GM12878 (cell line): ENCODE results near the gene TCEANC. TPM values are rescaled to one million over a fixed set of nuclear protein-coding genes. Genes with fewer than 3 reads are reported as not detected.

Experiments
- ATAC-seq: fragments of 200-7000 bp; cut with Tn5 transposase; 3 replicates; pipeline ENCODE4 v1.9.1; 2020; ENCODE audit warnings: mild to moderate bottlenecking, moderate library complexity
- BruUV-seq: library from RNA; stranded (reverse); fragments of 400-500 nt; replicated peaks from 2 replicates; lab custom pipeline; 2021; lab: Mats Ljungman, UMichigan
- CTCF ChIA-PET: fragments of 300-600 bp; sonication (Branson Sonifier 250); formaldehyde crosslinking; extraction: SDS; loops from one replicate; lab custom pipeline; 2021; ENCODE audit warnings: inconsistent platforms; lab: Yijun Ruan, JAX
- POLR2A ChIA-PET: fragments of 350-600 bp; formaldehyde crosslinking; extraction: SDS; loops from one replicate; lab custom pipeline; 2021; ENCODE audit warnings: inconsistent platforms; lab: Charles Lee
- RAD21 ChIA-PET: fragments of 300-600 bp; sonication (Branson Sonifier 250); formaldehyde crosslinking; loops from one replicate; lab custom pipeline; 2023; ENCODE audit warnings: antibody characterized with exemption; ENCODE audit not compliant: unreplicated experiment; lab: Charles Lee
- SMC1A ChIA-PET: fragments of 300-600 bp; sonication (Branson Sonifier 250); formaldehyde crosslinking; loops from one replicate; lab custom pipeline; 2023; ENCODE audit not compliant: unreplicated experiment, uncharacterized antibody; lab: Charles Lee
- DNase-seq: peaks from one replicate; pipeline ENCODE4 v3.0.0-alpha.2; 2011; ENCODE audit warnings: low read depth, low spot score
- FAIRE-seq: peaks from 3 replicates; lab custom pipeline; 2011; peaks lifted over from hg19 to GRCh38; lab: Jason Lieb, UNC
- H2AFZ ChIP-seq: 2 replicates; pipeline ENCODE4 v1.6.0; 2011; ENCODE audit warnings: low read depth, low read length, control low read depth; ENCODE audit not compliant: control insufficient read depth
- H3K27ac ChIP-seq: 2 replicates; pipeline ENCODE4 v1.5.1; 2011; ENCODE audit warnings: control low read depth; ENCODE audit not compliant: control insufficient read depth, insufficient read depth
- H3K27me3 ChIP-seq, 2 experiments: replicated peaks in 1 of 2; 2 replicates each; pipeline versions ENCODE4 v1.6.0 to v1.6.1; 2011; ENCODE audit warnings: low read length in 1 of 2; ENCODE audit not compliant: control insufficient read depth in 2 of 2, insufficient read depth in 2 of 2
- H3K36me3 ChIP-seq, 2 experiments: 2 replicates each; pipeline ENCODE4 v1.5.1; 2011; ENCODE audit warnings: low read length in 1 of 2; ENCODE audit not compliant: control insufficient read depth in 2 of 2, insufficient read depth in 2 of 2
- H3K4me1 ChIP-seq: 2 replicates; pipeline ENCODE4 v1.6.1; 2011; ENCODE audit warnings: mild to moderate bottlenecking, low read length, moderate library complexity, mixed read lengths; ENCODE audit not compliant: control insufficient read depth, insufficient read depth
- H3K4me2 ChIP-seq: 2 replicates; pipeline ENCODE4 v1.6.0; 2011; ENCODE audit warnings: control low read depth; ENCODE audit not compliant: control insufficient read depth, insufficient read depth
- H3K4me3 ChIP-seq: fragments of 200-600 bp; sonication (generic); 2 replicates; pipeline ENCODE4 v1.5.1; 2016
- H3K79me2 ChIP-seq: 2 replicates; pipeline ENCODE4 v1.6.0; 2011; ENCODE audit warnings: low read length; ENCODE audit not compliant: control insufficient read depth, insufficient read depth
- H3K9ac ChIP-seq: 2 replicates; pipeline ENCODE4 v1.8.0; 2011; ENCODE audit warnings: low read length, control low read depth, mixed read lengths; ENCODE audit not compliant: control insufficient read depth, insufficient read depth
- H3K9me3 ChIP-seq: replicated peaks from 3 replicates; pipeline ENCODE4 v1.5.1; 2011; ENCODE audit warnings: mild to moderate bottlenecking, low read length; ENCODE audit not compliant: control insufficient read depth, insufficient read depth
- H4K20me1 ChIP-seq: 2 replicates; pipeline ENCODE4 v1.6.0; 2011; ENCODE audit not compliant: control insufficient read depth, insufficient read depth
- BACH1 ChIP-seq: fragments of 450-650 bp; IDR thresholded peaks from 2 replicates; pipeline ENCODE4 v1.6.1; 2017; ENCODE audit warnings: mild to moderate bottlenecking, borderline replicate concordance
- CREM ChIP-seq: IDR thresholded peaks from 2 replicates; pipeline ENCODE4 v1.6.1; 2014; ENCODE audit warnings: antibody characterized with exemption, low read depth
- E2F8 ChIP-seq: fragments of 450-650 bp; IDR thresholded peaks from 2 replicates; pipeline ENCODE4 v1.6.1; 2018; ENCODE audit warnings: mild to moderate bottlenecking, low read depth, moderate library complexity; ENCODE audit not compliant: partially characterized antibody
- ZBTB40 ChIP-seq: fragments of 450-650 bp; IDR thresholded peaks from 2 replicates; pipeline ENCODE4 v1.6.1; 2016; ENCODE audit warnings: mild to moderate bottlenecking, moderate library complexity, borderline replicate concordance
- WGBS: methylation state at CpG from one replicate; pipeline ENCODE4 v1.1.6; 2016; ENCODE audit warnings: low lambda C conversion rate; ENCODE audit not compliant: insufficient replicate concordance, insufficient coverage; ENCODE audit errors: missing lambda C conversion rate; 5-methylcytosine and 5-hydroxymethylcytosine counted together
- in situ Hi-C: fragments of 300-500 bp; cut with MboI; formaldehyde crosslinking; loops from 9 replicates; pipeline ENCODE4 v1.14.3; 2018; ENCODE audit warnings: mixed read lengths
- intact Hi-C: fragments of 100-400 bp; cut with micrococcal nuclease; formaldehyde crosslinking; loops from one replicate; pipeline ENCODE4 v1.14.2; 2022; ENCODE audit not compliant: unreplicated experiment
- polyA plus RNA-seq, 11 experiments: library from polyadenylated mRNA; depleted of rRNA in 4 of 11; unstranded in 6 of 11; stranded (reverse) in 5 of 11; fragments of >200 nt; fragmentation: Nextera tagmentation in 4 of 11; fragmentation: Illumina TruSeq in 1 of 11; extraction: Ambion mirVana in 4 of 11; extraction: Trizol in 1 of 11; gene quantifications; 1 replicate in 1 of 11; 2 replicates in 10 of 11; pipeline versions ENCODE4 v1.2.1 to v1.2.3, GENCODE V29; 2011 to 2016; ENCODE audit warnings: inconsistent platforms in 2 of 11, missing spikeins in 2 of 11, low read depth in 1 of 11
- total RNA-seq, 4 experiments: library from RNA; depleted of rRNA in 3 of 4; stranded (reverse); fragments of >200 nt in 3 of 4; fragmentation: Illumina TruSeq in 1 of 4; extraction: Trizol in 1 of 4; gene quantifications; 2 replicates each; pipeline versions ENCODE4 v1.2.1 to v1.2.3, GENCODE V29; 2013 to 2021

Gene TCEANC
- total and polyA plus RNA-seq, 10 of the 15 experiments (the other 5 are each of a cell fraction or from before 2014, with no cell fraction given): 1.1 to 4.9 (median 2.9) TPM

GRCh38 chrX:13703589-13703988 is 50.6 kb downstream of the TCEANC start (continued):
- no peak for TF ChIP-seq ZBTB40
- no peak for TF ChIP-seq CREM

GRCh38 chrX:13711141-13711540 is 58.2 kb downstream of the TCEANC start:
- H3K27ac ChIP-seq: no peak overlapping the region
- H3K9me3 ChIP-seq: no peaks in the 10 kb centered on the region
- no peak overlapping the region for H2AFZ ChIP-seq
- ATAC-seq (peak; percentile 28; the same call in 2 of the 3 replicates), DNase-seq (no peak), FAIRE-seq (no peak)
- H4K20me1 ChIP-seq: peaks cover 5% of the 10 kb centered on the region; the same call in 1 of the 2 replicates
- no peaks in the 10 kb centered on the region for H3K27me3 ChIP-seq
- in situ Hi-C loops: no loop called here
- no peak overlapping the region for H3K9ac ChIP-seq
- no peak for TF ChIP-seq E2F8
- 0 out of 2 replicates have a peak, but pooled peaks have one; percentile 18 for TF ChIP-seq BACH1
- SMC1A ChIA-PET: interaction anchor here (1.1 to 2.0 kb wide), 2 partner anchors 8 to 31 kb away, joined by 4 to 9 read pairs; no protein-coding TSS in a partner anchor
- H3K4me1 ChIP-seq: no peaks in the 10 kb centered on the region
- BruUV-seq: no TSS peak
- CTCF ChIA-PET: interaction anchor here (1.3 kb wide), 1 partner anchor 35 kb away, joined by 3 read pairs; no protein-coding TSS in a partner anchor
- H3K79me2 ChIP-seq: peaks cover 15% of the 10 kb centered on the region
- WGBS: 70% methylated on average over 4 of the region's 4 CpGs
- no peak overlapping the region for H3K4me3 ChIP-seq
- intact Hi-C loops: no loop called here
- peaks cover 12 to 16% of the 10 kb centered on the region in 2 experiments; a peak in 3 of 4 replicates for H3K36me3 ChIP-seq
- POLR2A ChIA-PET: interaction anchor here (1.0 kb wide), 1 partner anchor 32 kb away, joined by 3 read pairs; no protein-coding TSS in a partner anchor
- RAD21 ChIA-PET: interaction anchor here (0.9 to 1.4 kb wide), 2 partner anchors 9 to 37 kb away, joined by 3 read pairs; no protein-coding TSS in a partner anchor
- H3K4me2 ChIP-seq: no peak overlapping the region

Other genes with a start within 250 kb of the TCEANC start
- not detected in 2 replicates for gene EGFL6, start 83.5 kb upstream of the TCEANC start, total RNA-seq (2014; rRNA removed)
- not detected in 2 replicates for gene EGFL6, start 83.5 kb upstream of the TCEANC start, total RNA-seq (2014; rRNA removed; fragmentation: Illumina TruSeq; extraction: Trizol)
- gene EGFL6, start 83.5 kb upstream of the TCEANC start, total RNA-seq (2021): not detected in 2 replicates
- 0.03 and 0.14 TPM in 2 replicates for gene EGFL6, start 83.5 kb upstream of the TCEANC start, polyA plus RNA-seq (2011; rRNA removed)
- not detected in 2 replicates for gene EGFL6, start 83.5 kb upstream of the TCEANC start, polyA plus RNA-seq (2014; fragmentation: Illumina TruSeq; extraction: Trizol)
- not detected for gene EGFL6, start 83.5 kb upstream of the TCEANC start, polyA plus RNA-seq (2014; fragmentation: Nextera tagmentation; extraction: Ambion mirVana)
- gene EGFL6, start 83.5 kb upstream of the TCEANC start, polyA plus RNA-seq (2014; rRNA removed): not detected in 2 replicates
- gene EGFL6, start 83.5 kb upstream of the TCEANC start, polyA plus RNA-seq (2016; fragmentation: Nextera tagmentation; extraction: Ambion mirVana): not detected
- gene RAB9A, start 36.0 kb downstream of the TCEANC start, total RNA-seq (2014; rRNA removed): 42.1 and 54.1 TPM in 2 replicates
- 50.5 and 53.1 TPM in 2 replicates for gene RAB9A, start 36.0 kb downstream of the TCEANC start, total RNA-seq (2014; rRNA removed; fragmentation: Illumina TruSeq; extraction: Trizol)
- 43.2 and 44.2 TPM in 2 replicates for gene RAB9A, start 36.0 kb downstream of the TCEANC start, total RNA-seq (2021)
- gene RAB9A, start 36.0 kb downstream of the TCEANC start, polyA plus RNA-seq (2011; rRNA removed): 142 and 180 TPM in 2 replicates
- gene RAB9A, start 36.0 kb downstream of the TCEANC start, polyA plus RNA-seq (2014; fragmentation: Illumina TruSeq; extraction: Trizol): 47.0 and 68.3 TPM in 2 replicates
- gene RAB9A, start 36.0 kb downstream of the TCEANC start, polyA plus RNA-seq (2014; fragmentation: Nextera tagmentation; extraction: Ambion mirVana): 10 to 100 TPM; 49.2 to 49.3 TPM
- 52.4 and 64.6 TPM in 2 replicates for gene RAB9A, start 36.0 kb downstream of the TCEANC start, polyA plus RNA-seq (2014; rRNA removed)
- 10 to 100 TPM; 64.8 to 76.4 TPM for gene RAB9A, start 36.0 kb downstream of the TCEANC start, polyA plus RNA-seq (2016; fragmentation: Nextera tagmentation; extraction: Ambion mirVana)
- gene TRAPPC2, start 81.5 kb downstream of the TCEANC start, total RNA-seq (2014; rRNA removed): 21.0 and 30.0 TPM in 2 replicates
- gene TRAPPC2, start 81.5 kb downstream of the TCEANC start, total RNA-seq (2014; rRNA removed; fragmentation: Illumina TruSeq; extraction: Trizol): 24.8 and 26.2 TPM in 2 replicates
- 17.5 and 17.8 TPM in 2 replicates for gene TRAPPC2, start 81.5 kb downstream of the TCEANC start, total RNA-seq (2021)
- gene TRAPPC2, start 81.5 kb downstream of the TCEANC start, polyA plus RNA-seq (2011; rRNA removed): 28.4 and 30.7 TPM in 2 replicates
- 14.6 and 23.0 TPM in 2 replicates for gene TRAPPC2, start 81.5 kb downstream of the TCEANC start, polyA plus RNA-seq (2014; fragmentation: Illumina TruSeq; extraction: Trizol)
- 10 to 100 TPM; 18.3 to 27.5 TPM for gene TRAPPC2, start 81.5 kb downstream of the TCEANC start, polyA plus RNA-seq (2014; fragmentation: Nextera tagmentation; extraction: Ambion mirVana)
- gene TRAPPC2, start 81.5 kb downstream of the TCEANC start, polyA plus RNA-seq (2014; rRNA removed): 12.4 and 14.8 TPM in 2 replicates
- gene TRAPPC2, start 81.5 kb downstream of the TCEANC start, polyA plus RNA-seq (2016; fragmentation: Nextera tagmentation; extraction: Ambion mirVana): 10 to 100 TPM; 21.6 to 26.6 TPM
- gene OFD1, start 81.6 kb downstream of the TCEANC start, total RNA-seq (2014; rRNA removed): 22.4 and 27.7 TPM in 2 replicates
- gene OFD1, start 81.6 kb downstream of the TCEANC start, total RNA-seq (2014; rRNA removed; fragmentation: Illumina TruSeq; extraction: Trizol): 39.5 and 43.7 TPM in 2 replicates
- gene OFD1, start 81.6 kb downstream of the TCEANC start, total RNA-seq (2021): 30.6 and 34.0 TPM in 2 replicates
- 77.2 and 107 TPM in 2 replicates for gene OFD1, start 81.6 kb downstream of the TCEANC start, polyA plus RNA-seq (2011; rRNA removed)
- 33.3 and 43.7 TPM in 2 replicates for gene OFD1, start 81.6 kb downstream of the TCEANC start, polyA plus RNA-seq (2014; fragmentation: Illumina TruSeq; extraction: Trizol)
- 10 to 100 TPM; 43.0 to 64.5 TPM for gene OFD1, start 81.6 kb downstream of the TCEANC start, polyA plus RNA-seq (2014; fragmentation: Nextera tagmentation; extraction: Ambion mirVana)
- gene OFD1, start 81.6 kb downstream of the TCEANC start, polyA plus RNA-seq (2014; rRNA removed): 23.6 and 23.7 TPM in 2 replicates
- gene OFD1, start 81.6 kb downstream of the TCEANC start, polyA plus RNA-seq (2016; fragmentation: Nextera tagmentation; extraction: Ambion mirVana): 10 to 100 TPM; 32.6 to 34.2 TPM
- gene GPM6B, start 164.0 kb downstream of the TCEANC start, total RNA-seq (2014; rRNA removed): 0.33 TPM in 1 of 2 replicates, not detected in the other
- gene GPM6B, start 164.0 kb downstream of the TCEANC start, total RNA-seq (2014; rRNA removed; fragmentation: Illumina TruSeq; extraction: Trizol): 0.04 TPM in 1 of 2 replicates, not detected in the other
- 0.21 TPM in 1 of 2 replicates, not detected in the other for gene GPM6B, start 164.0 kb downstream of the TCEANC start, total RNA-seq (2021)
- 0.42 and 0.48 TPM in 2 replicates for gene GPM6B, start 164.0 kb downstream of the TCEANC start, polyA plus RNA-seq (2011; rRNA removed)
- gene GPM6B, start 164.0 kb downstream of the TCEANC start, polyA plus RNA-seq (2014; fragmentation: Illumina TruSeq; extraction: Trizol): 0.01 TPM in 1 of 2 replicates, not detected in the other
- under 1 TPM; 0.26 to 0.53 TPM for gene GPM6B, start 164.0 kb downstream of the TCEANC start, polyA plus RNA-seq (2014; fragmentation: Nextera tagmentation; extraction: Ambion mirVana)
- 0.05 TPM in 1 of 2 replicates, not detected in the other for gene GPM6B, start 164.0 kb downstream of the TCEANC start, polyA plus RNA-seq (2014; rRNA removed)
- 1 to 10 TPM; 2.6 TPM for gene GPM6B, start 164.0 kb downstream of the TCEANC start, polyA plus RNA-seq (2016; fragmentation: Nextera tagmentation; extraction: Ambion mirVana)